ENCODE data around the gene PAIP1. TPM values are rescaled to one million over a fixed set of nuclear protein-coding genes. Genes with fewer than 3 reads are reported as not detected.
"Not testable (repeated sequence)": the region's sequence is repeated elsewhere in the genome, so short reads cannot be mapped to it uniquely, and the experiment has no call there.

The PAIP1 gene
- total RNA-seq, 1 experiment from 2014 or later: 114 TPM

DNA sequence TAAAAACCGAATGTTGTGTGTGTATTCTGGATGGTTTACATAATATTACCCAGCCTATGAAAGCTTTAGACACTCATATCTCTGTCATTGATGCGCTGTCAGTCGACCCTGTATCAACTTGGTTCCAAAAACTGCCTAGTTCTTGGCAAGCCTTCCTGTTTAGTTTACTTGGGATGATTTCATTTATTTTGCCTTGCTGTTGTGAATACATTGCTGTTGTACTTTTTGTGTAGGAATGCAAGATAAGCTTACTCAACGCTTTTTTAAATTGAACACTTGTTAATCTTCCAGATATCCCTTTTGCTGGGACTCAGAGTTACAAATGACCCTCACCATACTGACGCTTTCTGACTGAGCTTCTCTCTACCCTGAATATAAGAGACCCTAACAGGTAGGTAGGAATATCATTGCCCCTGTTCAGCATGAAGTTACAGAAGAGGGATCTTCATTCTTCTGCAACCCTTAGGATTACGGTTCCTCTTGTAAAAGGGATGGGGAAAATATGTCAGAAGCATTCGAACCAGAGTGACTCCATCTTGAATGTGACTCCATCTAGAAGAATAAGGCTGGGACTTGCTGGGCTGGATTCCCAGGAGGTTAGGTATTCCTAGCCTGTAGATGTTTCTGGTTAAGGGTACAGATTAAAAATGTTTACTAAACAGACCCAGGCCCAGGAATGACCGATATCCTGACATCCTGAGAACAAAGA lies 13.7 kb upstream of the PAIP1 start:
- no peak for DNase-seq (ENCODE audit: low read depth)

DNA sequence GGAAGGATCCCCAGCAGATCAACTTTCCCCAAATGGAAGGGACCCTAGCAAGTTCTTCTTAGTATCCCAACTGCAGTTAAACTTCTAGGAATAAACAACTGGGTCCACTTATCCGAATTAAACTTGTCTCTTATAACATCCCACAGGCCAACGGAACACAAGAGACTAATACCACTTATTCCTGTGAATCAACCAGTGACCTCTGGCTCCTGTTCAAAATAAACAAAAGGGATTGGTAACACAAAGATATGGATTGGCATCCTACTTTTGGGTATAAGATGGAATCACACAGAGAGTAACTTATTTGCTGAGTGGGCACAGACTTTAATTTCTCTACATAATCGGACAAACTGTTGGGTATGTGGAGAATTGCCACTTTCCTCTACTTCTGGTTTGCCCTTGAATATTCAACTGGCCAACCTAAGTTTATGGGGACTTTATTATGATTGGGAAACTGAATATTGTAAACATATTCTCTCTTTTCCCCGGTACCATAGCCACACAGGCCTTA lies 12.4 kb upstream of the PAIP1 start:
- DNase-seq (ENCODE audit: low read depth): no peak

DNA sequence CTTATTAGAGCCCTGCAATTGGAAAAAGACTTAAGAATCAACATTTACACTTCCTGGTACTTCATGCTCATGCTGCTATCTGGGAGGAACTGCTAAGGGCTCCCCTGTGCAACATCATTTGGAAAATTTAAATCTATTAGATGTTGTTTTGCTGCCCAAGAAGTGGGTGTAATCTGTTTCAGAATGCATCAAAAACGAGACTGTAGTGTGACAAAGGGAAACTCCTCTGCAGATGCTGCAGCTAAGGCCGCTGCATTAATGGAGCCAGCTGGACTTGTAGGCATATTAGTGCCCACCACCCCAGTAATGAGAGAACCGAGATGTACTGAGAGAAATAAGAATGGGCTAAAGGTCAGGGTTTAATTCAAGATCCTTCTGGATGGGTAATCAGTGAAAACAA lies 11.1 kb upstream of the PAIP1 start:
- DNase-seq (ENCODE audit: low read depth): no peak

DNA sequence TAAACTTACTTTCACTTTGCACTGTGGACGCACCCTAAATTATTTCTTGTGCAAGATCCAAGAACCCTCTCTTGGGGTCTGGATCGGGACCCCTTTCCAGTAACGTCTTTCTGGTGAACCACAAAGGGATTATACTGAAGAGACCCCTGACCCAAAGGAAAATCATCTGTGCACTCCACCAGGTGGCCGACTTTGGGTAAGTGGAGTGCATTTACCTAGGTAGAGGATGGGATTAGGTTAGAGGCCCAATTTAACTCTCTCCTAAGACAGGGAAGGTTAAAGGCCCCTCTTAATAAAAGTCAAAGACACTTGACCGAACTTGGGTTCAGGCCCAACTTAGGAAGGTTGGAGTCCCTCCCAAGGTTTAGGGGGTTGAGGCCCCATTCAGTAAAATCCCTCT lies 8.2 kb upstream of the PAIP1 start:
- no peak for DNase-seq (ENCODE audit: low read depth)

DNA sequence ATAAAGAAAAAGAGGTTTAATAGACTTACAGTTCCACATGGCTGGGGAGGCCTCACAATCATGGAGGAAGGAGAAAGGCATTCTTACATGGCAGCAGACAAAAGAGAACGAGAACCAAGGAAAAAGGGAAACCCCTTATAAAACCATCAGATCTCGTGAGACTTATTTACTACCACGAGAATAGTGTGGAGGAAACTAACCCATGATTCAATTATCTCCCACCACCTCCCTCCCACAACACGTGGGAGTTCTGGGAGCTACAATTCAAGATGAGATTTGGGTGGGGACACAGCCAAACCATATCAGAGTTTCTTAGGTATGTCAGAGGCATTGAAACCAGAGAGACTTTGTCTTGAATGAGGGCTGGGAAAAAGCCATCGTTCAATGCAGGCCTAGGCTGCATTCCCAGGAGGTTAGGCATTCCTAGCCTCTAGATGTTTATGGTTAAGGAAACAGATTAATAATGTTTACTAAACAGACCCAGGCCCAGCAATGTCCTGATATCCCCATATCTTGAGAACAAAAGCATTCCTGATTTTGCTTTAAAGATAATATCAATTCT lies 7.5 kb upstream of the PAIP1 start:
- DNase-seq (ENCODE audit: low read depth): no peak

DNA sequence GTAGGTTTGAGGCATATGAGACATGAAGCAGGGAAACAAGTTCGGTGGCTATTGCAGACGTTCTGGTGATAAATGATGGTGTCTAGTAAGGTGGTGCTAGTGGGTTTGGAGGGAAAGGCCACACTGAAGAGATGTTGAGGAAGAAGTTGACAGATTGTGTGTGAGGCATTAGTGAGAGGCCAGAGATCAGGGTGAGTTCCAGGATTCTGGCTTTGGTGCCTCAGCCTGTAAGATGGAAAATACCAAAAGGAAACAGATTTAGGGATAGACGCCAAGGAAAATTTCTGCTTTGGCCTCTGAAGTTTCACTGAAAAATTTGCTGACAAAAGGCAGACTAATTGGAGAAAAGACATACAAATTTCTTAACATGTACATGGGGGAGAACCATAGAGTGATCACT lies 6.4 kb upstream of the PAIP1 start:
- DNase-seq (ENCODE audit: low read depth): no peak

DNA sequence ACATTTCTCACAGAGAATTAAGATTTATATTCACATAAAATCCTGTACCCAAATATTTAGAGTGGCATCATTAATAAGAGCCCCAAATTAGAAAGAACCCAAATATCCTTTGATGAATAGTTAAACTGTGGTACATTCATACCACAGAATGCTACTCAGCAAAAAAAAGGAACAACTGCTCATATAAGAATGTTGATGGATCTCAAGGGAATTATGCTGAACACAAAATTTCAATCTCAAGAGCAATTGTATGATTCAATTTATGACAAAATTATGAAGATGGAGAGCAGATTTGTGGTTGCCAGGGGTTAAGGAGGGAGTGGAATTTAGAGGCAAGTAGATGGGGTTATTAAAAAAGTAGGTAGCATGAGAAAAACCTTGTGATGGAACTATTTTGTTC lies 4.5 kb upstream of the PAIP1 start:
- DNase-seq (ENCODE audit: low read depth): no peak

DNA sequence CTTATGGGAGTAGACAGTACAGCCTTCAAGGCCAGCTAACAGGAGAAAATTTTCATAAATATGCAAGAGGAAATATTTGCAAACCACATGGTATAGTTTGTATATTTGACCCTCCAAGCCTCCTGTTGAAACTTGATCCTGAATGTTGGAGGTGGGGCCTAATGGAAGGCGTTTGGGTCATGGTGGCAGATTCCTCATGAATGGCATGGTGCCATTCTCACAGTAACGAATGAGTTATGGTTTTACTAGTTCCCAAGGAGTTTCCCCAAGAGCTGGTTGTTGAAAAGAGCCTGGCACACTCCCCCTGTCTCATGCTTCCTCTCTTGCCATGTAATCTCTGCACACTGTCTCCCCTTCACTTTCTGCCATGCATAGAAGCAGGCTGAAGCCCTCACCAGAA lies 3.3 kb upstream of the PAIP1 start:
- peak; percentile 39 for DNase-seq (ENCODE audit: low read depth)

DNA sequence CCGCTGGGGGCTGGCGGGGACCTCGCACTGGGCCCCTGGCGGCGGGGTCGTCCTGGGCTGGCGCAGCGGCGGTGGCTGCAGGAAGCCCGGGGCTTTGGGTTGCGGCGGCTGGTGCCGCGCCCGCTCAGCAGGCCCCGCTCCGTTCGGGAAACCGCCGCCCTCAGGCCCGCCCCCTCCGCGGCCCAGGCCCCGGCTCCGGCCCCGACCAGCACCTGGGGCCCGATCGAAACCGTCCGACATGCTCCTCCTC lies 345 bp downstream of the PAIP1 start:
- DNase-seq (ENCODE audit: low read depth): not testable (repeated sequence)

DNA sequence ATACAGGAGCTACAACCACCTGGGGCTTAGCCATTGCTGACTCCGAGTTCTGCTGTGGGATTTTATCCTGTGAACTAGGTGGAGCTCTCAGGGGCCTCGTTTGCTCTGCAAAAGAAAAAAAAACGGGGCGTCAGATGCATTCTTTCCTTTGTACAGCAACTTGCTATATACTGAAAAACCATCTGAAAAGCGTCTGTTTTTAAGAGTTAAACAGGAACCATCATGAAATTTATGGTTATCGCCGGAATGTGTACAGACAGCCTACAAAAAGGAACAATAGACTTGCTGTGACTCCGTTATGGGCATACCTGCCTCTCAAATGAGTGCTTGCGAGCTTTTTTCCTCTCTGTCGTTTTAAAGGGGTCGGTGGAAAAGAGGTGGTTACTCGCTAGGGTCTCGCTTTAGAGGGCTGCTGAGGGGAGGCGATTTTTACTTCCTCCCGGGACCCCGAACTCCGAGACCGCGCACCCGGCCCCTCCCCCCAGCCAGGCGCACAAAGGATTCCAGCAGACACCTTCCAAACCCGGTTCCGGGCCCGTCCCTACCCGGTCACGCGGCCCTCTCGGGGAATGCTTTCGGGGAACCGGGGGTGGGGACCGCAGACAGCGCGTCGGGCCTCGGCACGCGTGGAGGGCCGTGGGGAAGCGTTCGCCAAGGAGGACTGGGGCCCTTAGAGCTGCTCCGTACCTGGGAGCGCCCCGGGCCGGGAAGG lies 826 bp downstream of the PAIP1 start:
- peak; percentile 29 for DNase-seq (ENCODE audit: low read depth)

DNA sequence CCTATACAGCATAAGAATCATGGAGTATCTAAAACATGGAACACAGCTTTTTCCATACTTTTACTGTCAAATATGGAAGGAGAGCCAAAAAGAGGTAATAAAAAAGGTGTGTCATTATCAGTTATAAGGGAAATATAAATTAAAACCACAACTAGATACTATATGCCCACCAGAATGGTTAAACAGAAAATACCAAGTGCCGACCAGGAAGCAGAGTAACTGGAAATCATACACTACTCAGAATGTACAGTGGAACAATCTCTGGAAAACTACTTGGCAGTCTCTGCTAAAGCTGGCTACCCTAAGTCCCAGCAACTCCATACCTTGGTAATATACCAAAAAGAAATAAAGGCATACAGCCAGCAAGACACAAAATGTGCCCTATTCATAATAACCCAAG lies 2.4 kb downstream of the PAIP1 start:
- DNase-seq (ENCODE audit: low read depth): no peak

DNA sequence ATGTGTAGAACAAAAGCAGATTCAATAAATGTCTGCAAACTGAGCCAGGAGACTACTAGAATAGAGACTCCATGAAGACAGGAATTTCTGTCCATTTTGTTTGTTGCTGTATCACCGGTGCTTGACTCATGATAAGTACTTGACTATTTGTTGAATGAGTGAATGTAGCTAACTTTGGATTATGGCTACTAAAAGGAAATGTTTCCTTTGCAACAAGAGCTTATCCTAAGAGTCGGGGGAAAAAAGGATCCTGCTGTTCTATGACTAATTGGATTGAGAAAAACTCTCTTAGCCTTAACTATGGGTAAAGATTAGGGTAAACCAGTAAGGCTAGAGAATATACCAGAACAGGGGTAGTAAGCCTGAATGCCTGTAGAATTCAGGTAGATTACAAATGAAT lies 3.5 kb downstream of the PAIP1 start:
- DNase-seq (ENCODE audit: low read depth): no peak

DNA sequence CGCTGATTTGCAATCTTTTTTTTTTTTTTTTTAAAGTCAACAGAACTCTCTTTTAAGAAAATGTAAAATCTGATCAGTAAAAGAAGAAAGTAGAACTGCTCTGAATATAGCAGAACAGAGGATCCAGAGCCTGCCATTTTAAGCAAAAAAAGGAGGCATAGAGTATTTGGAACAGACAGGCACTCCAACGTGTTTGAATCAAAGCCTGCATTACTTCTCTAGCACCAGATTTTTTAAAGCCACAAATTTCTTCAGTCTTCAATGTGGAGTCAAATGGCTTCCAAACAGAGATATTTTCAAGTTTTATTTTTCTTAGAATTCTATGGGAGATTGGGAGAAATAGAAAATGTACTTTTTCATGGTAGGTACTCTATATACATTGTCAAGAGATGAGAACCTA lies 5.1 kb downstream of the PAIP1 start:
- no peak for DNase-seq (ENCODE audit: low read depth)

DNA sequence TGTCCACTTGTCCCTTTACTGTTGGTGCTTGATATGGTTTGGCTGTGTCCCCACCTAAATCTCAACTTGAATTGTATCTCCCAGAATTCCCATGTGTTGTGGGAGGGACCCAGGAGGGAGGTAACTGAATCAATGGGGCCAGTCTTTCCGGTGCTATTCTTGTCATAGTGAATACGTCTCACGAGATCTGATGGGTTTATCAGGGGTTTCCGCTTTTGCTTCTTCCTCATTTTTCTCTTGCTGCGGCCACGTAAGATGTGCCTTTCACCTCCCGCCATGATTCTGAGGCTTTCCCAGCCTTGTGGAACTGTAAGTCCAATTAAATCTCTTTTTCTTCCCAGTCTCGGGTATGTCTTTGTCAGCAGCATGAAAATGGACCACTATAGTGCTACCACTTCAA lies 7.6 kb downstream of the PAIP1 start:
- DNase-seq (ENCODE audit: low read depth): not testable (repeated sequence)

DNA sequence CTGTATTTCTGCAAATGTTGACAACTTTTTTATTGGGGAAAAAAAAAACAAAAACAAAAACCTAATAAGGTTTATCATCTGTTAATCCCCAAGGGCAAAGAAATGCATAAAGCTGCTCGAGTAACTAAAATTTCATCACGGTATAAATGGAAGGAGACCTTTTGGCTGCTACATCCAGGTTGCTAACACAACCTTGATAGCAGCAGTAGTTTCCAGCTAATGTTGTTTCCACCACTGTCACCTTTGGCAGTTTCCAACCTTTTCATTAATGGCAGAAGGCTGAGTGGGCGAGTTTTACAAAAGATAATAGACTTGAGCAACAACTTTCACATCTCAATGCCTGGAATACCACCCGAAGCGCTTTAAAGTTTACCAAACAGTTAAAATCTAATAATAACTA lies 8.5 kb downstream of the PAIP1 start:
- DNase-seq (ENCODE audit: low read depth): no peak

DNA sequence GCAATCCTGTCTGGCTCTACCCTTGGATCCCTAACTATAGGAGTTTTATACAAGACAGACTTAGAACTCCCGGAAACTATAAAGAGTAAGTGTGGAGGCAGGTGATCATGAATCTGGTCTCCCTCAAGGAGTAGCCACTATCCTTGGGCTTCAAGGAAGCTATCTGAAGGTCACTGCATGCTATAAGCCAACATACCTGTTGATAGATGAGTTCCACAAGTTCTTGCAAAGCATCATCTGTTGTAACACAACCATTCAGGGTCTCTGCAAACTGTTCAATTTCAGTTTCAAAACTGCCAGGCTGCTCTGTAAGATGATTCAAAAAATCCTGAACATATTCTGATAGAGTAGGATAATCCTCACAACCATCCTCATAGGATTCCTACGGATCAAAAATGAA lies 9.3 kb downstream of the PAIP1 start:
- DNase-seq (ENCODE audit: low read depth): no peak

DNA sequence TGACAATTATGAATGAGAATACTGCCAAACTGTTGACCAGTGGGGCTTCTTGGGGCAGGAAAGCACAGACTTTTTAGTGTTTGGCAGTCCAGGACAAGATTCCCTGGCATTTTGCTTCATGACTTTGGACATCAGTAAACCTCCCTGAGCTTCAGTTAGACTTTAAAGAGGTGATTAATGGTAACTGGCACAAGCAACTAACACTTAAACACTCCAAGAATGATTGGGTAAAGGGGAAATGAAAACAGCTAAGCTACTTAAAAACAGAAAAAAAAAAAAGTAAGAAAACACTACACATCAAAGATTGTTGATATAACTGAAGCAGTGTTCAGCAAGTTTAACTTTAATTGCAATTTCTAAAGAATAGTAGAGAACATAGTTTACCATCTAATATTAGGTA lies 13.4 kb downstream of the PAIP1 start:
- no peak for DNase-seq (ENCODE audit: low read depth)

DNA sequence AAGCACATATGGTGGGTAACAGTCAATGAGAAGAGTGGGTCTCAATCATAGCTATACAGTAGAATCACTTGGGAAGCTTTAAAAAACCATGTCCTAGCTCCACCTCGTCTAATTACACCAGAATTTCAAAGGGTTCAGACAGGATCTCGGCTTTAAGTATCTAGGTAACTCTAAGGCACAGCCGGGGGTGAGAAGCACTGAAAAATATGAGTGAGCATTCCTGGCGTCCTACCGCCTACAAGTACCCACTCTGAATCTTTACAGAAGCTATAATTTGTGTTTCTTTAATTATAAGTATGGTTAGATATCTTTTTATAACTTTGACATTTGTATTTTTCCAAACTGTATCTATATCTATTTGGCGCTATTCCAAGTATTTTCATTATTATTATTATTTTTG lies 16.1 kb downstream of the PAIP1 start:
- DNase-seq (ENCODE audit: low read depth): no peak

DNA sequence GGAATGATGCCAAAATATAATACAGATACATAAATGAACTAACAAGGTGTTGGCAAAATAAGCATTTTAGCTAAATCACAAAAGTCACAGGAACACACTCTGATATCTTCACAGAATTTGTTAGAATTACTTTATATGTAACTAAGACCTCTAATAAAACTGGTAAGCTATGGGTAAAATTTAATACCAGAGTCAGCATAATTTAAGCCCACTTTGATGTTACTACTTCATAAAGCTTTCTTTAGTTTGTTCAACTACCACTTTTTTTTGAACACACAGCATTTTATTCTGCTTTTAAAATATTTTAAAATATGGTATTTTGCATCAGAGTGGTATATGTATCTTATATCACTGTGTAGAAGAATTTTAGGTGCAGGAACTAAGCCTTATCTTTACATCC lies 19.9 kb downstream of the PAIP1 start:
- DNase-seq (ENCODE audit: low read depth): no peak

DNA sequence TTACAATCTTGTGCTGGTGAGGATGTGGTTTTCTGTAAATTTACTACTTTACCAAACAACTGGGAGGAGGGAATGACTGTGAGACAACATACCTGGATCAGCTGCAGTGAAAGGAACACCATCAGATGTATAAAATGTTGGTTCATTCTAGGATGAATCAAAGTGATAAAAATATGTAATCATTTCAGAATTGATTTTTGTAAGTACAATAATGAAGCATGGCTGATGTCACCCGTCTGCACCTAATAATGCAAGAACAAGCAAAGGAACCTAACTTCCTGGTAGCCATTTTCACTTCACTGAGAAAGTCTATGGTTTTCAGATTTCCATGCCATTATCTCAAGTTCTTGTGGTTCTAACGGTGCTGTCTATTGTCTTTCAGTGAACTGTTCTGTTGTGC lies 23.2 kb downstream of the PAIP1 start:
- DNase-seq (ENCODE audit: low read depth): no peak

DNA sequence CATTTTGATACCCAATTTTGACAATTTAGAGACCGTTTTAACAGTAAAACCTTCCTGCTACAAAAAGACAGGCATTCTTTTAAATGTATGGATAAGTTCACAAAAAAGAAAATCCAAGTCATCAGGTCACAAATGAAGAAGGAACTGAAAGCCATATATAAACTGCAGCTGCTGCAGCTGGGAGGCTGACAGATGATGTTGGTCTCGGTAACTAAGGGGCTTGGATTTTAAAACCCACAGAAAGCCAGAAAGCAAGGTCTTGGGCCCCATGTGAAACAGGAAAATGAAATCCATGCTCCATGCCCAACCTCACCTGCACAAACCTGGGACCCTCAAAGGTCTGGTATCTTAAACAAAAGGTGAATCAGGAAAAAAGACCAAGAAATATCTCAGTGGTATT lies 26.2 kb downstream of the PAIP1 start:
- DNase-seq (ENCODE audit: low read depth): no peak

DNA sequence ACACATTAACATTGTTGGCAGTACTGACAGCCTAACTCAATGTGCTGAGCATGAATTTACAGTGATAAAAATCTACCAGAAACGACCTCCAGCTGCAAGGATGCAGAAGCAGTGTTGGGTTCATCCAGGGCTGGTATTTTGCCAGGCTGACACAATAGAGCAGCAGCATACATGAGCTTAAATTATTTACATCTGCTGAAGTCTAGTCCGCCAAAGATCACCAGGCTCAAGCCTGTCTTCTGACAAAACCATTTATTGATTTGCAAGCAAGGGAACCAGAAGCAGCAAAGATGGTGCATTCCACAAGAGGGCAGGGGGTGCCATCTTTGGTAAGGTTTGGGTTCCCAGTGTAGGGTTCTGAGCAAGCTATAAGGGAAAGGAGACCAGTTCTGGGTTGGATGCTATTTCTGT lies 33.2 kb downstream of the PAIP1 start:
- DNase-seq (ENCODE audit: low read depth): peak; percentile 4

DNA sequence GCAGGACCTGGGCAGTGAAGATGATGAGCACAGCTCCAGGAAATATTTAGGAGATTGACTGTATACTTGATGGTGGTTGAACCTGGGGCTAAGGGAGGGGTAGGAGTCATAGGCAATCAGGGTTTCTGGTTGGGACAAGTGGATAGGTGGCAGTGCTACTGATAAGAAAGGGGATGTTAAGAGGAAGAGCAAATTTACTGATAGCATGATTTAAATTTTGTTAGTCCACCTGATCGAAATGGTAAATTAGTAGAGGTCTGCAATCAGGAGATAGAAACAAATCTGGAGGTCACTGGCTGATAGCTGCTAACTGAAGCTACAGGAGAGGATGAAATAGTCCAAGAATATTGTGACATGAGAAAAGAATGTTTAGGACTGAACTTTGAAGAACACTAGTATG lies 36.3 kb downstream of the PAIP1 start:
- no peak for DNase-seq (ENCODE audit: low read depth)

DNA sequence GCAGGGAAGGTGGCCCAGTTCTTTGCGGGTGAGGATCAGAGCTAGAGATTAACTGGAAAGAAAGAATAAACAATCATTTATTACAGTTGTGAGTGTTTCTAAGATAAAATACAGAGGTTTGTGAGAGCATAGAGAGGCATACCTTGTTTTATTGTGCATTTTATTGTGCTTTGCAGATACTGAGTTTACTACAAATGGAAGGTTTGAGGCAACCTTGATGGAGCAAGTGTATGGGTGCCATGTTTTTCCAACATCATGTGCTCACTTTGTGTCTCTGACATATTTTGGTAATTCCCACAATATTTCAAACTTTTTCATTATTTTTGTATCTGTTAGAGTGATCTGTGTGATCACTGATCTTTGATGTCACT lies 41.2 kb downstream of the PAIP1 start:
- DNase-seq (ENCODE audit: low read depth): no peak

Measured in RPMI7951 (cell line).